NCI-H510A treated with DMSO at 0.1 percent for 48 hours (cell line): ENCODE data around the gene TMEM209.
"Not testable (repeated sequence)": the region's sequence is repeated elsewhere in the genome, so short reads cannot be mapped to it uniquely, and the experiment has no call there.

ENCODE experiments used
- DNase-seq: peaks from one replicate; lab custom pipeline; 2025; lab: John Stamatoyannopoulos, UW

TMEM209 gene

GRCh38 chr7:130205084-130205947 is at the start of gene TMEM209:
Gene TMEM209 (minus strand): TSS chr7:130205406. CDS start chr7:130205375, 31 bp downstream.
- peak; percentile 95 for DNase-seq

- no peak for DNase-seq
These were observed 49.3 kb upstream of the TMEM209 start for GRCh38 chr7:130254555-130254954.

GRCh38 chr7:130249626-130250025 is 44.4 kb upstream of the TMEM209 start:
- DNase-seq, result not testable (repeated sequence)

- DNase-seq, result not testable (repeated sequence)
These were observed 43.6 kb upstream of the TMEM209 start for GRCh38 chr7:130248842-130249241.

GRCh38 chr7:130246491-130246890 is 41.3 kb upstream of the TMEM209 start:
- DNase-seq, result not testable (repeated sequence)

- DNase-seq, result not testable (repeated sequence)
These were observed 38.3 kb upstream of the TMEM209 start for GRCh38 chr7:130243486-130243885.

- DNase-seq, result peak; percentile 28
These were observed 37.2 kb upstream of the TMEM209 start for GRCh38 chr7:130242198-130243014.

- DNase-seq, result no peak
These were observed 35.0 kb upstream of the TMEM209 start for GRCh38 chr7:130240240-130240639.

- DNase-seq, result not testable (repeated sequence)
These were observed 31.2 kb upstream of the TMEM209 start for GRCh38 chr7:130236361-130236760.

- no peak for DNase-seq
These were observed 28.9 kb upstream of the TMEM209 start for GRCh38 chr7:130234078-130234477.

GRCh38 chr7:130232209-130232608 is 27.0 kb upstream of the TMEM209 start:
- DNase-seq, result no peak

GRCh38 chr7:130231792-130232191 is 26.6 kb upstream of the TMEM209 start:
- DNase-seq, result no peak

- not testable (repeated sequence) for DNase-seq
These were observed 24.8 kb upstream of the TMEM209 start for GRCh38 chr7:130229981-130230380.

- DNase-seq, result no peak
These were observed 23.8 kb upstream of the TMEM209 start for GRCh38 chr7:130228840-130229502.

- no peak for DNase-seq
These were observed 22.8 kb upstream of the TMEM209 start for GRCh38 chr7:130227883-130228575.

GRCh38 chr7:130226333-130226732 is 21.1 kb upstream of the TMEM209 start:
- no peak for DNase-seq

GRCh38 chr7:130224923-130225322 is 19.7 kb upstream of the TMEM209 start:
- not testable (repeated sequence) for DNase-seq

- no peak for DNase-seq
These were observed 19.0 kb upstream of the TMEM209 start for GRCh38 chr7:130224210-130224609.

GRCh38 chr7:130223646-130224045 is 18.4 kb upstream of the TMEM209 start:
- no peak for DNase-seq

- DNase-seq, result no peak
These were observed 16.5 kb upstream of the TMEM209 start for GRCh38 chr7:130221746-130222145.

- no peak for DNase-seq
These were observed 14.7 kb upstream of the TMEM209 start for GRCh38 chr7:130219871-130220270.
